ENCODE results near the gene AKR1D1. TPM values are rescaled to one million over a fixed set of nuclear protein-coding genes. Genes with fewer than 3 reads are reported as not detected.

The AKR1D1 gene, protein sequence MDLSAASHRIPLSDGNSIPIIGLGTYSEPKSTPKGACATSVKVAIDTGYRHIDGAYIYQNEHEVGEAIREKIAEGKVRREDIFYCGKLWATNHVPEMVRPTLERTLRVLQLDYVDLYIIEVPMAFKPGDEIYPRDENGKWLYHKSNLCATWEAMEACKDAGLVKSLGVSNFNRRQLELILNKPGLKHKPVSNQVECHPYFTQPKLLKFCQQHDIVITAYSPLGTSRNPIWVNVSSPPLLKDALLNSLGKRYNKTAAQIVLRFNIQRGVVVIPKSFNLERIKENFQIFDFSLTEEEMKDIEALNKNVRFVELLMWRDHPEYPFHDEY
- total RNA-seq (0.05 TPM), polyA plus RNA-seq (0.05 TPM)
- long read RNA-seq, donor 1: 0 reads
- long read RNA-seq, donor 2: 0 reads
- long read RNA-seq, donor 3: 0 reads
- long read RNA-seq, donor 4: 0 reads
- long read RNA-seq, donor 5: 0 reads
- long read RNA-seq, donor 6: 0 reads
- long read RNA-seq, donor 7: 0 reads
- long read RNA-seq, donor 8: 0 reads
- long read RNA-seq, donor 9: 0 reads
- long read RNA-seq, donor 10: 0 reads

DNA sequence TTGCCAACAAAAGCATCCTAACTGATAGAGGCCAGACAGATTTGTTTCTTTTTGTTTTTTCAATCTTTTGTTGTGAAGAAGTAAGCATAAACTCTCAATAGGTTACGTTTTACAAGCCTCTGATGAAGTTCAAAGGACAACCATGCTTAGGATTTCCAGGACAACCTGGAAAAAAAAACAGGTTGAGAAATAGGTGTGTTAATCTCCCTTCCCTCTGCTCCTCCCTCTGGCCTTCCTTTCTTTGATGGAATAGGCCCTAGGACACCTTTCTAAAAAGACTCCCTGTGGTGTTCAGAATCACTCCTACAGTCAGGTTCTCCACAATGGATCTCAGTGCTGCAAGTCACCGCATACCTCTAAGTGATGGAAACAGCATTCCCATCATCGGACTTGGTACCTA, at the start of gene AKR1D1:
Gene AKR1D1, plus strand, starts transcription at position 264 of the 400 bp plus-strand sequence. Its CDS starts 60 bp downstream, at position 324.
- no peaks in the 10 kb centered on the region for H3K27me3 ChIP-seq (ENCODE audit: control insufficient read depth in 2 of 2, insufficient read depth in 1 of 2, low read length in 1 of 2)
- no peak within 1 kb of the TSS for H3K4me3 ChIP-seq (ENCODE audit: low read length in 2 of 2)
- H3K27ac ChIP-seq (ENCODE audit: low read depth in 1 of 2, low read length in 1 of 2): no peak within 1 kb of the TSS
- H3K36me3 ChIP-seq (ENCODE audit: control insufficient read depth in 2 of 2, insufficient read depth in 2 of 2, low read length in 1 of 2): no peaks in the 10 kb centered on the region
- H3K9me3 ChIP-seq (ENCODE audit: control insufficient read depth in 2 of 2, insufficient read depth in 1 of 2, low read length in 1 of 2): no peaks in the 10 kb centered on the region
- no peak for DNase-seq (ENCODE audit: low read depth in 6 of 9, low spot score in 9 of 9)
- 96% methylated on average over 3 of the region's 3 CpGs for WGBS
- H3K4me1 ChIP-seq (ENCODE audit: control insufficient read depth in 2 of 2, insufficient read depth in 2 of 2, low read length in 2 of 2): no peaks in the 10 kb centered on the region

DNA sequence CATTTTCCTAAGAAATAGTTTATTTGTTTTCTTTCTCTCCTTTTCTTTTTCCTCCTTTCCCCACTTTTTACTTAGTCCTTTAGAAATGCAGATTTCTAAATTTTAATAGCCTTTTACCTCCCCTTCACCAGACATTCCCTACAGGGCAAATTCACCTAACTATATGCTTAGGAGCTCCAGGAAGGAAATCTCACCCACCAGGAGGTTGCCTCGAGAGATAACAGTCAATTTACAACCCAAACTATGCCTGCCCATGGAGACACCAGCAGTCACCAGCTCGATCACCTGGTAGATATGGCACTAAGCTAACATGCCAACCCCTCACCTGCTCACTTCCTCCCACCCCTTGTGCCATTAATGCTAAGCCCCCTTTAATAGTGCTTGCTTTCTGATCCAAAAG, 49.2 kb upstream of the AKR1D1 start:
- no peak for DNase-seq (ENCODE audit: low read depth in 6 of 9, low spot score in 9 of 9)
- H3K9me3 ChIP-seq (ENCODE audit: control insufficient read depth in 2 of 2, insufficient read depth in 1 of 2, low read length in 1 of 2): peaks cover 0 to 3% of the 10 kb centered on the region in 2 donors
- no peaks in the 10 kb centered on the region for H3K27me3 ChIP-seq (ENCODE audit: control insufficient read depth in 2 of 2, insufficient read depth in 1 of 2, low read length in 1 of 2)
- no peaks in the 10 kb centered on the region for H3K4me1 ChIP-seq (ENCODE audit: control insufficient read depth in 2 of 2, insufficient read depth in 2 of 2, low read length in 2 of 2)
- 45% methylated on average over 2 of the region's 2 CpGs for whole genome bisulfite sequencing
- no peak overlapping the region for H3K4me3 ChIP-seq (ENCODE audit: low read length in 2 of 2)
- no peaks in the 10 kb centered on the region for H3K36me3 ChIP-seq (ENCODE audit: control insufficient read depth in 2 of 2, insufficient read depth in 2 of 2, low read length in 1 of 2)
- H3K27ac ChIP-seq (ENCODE audit: low read depth in 1 of 2, low read length in 1 of 2): no peak overlapping the region

DNA sequence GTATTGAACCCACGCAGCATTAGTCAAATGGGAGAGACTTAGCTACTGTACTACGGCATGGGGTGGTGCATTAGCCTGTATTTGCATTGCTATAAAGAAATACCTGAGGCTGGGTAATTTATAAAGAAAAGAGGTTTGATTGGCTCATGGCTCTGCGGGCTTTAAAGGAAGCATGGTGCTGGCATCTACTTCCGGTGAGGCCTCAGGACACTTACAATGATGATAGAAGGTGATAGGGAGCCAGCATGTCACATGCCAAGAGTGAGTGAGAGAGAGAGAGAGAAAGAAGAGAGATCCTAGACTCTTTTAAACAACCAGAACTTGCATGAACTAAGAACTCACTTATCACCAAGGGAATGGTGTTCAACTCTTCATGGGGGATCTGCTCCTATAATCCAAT, 47.1 kb upstream of the AKR1D1 start:
- DNase-seq (ENCODE audit: low read depth in 6 of 9, low spot score in 9 of 9): no peak
- no peaks in the 10 kb centered on the region for H3K36me3 ChIP-seq (ENCODE audit: control insufficient read depth in 2 of 2, insufficient read depth in 2 of 2, low read length in 1 of 2)
- no peaks in the 10 kb centered on the region for H3K4me1 ChIP-seq (ENCODE audit: control insufficient read depth in 2 of 2, insufficient read depth in 2 of 2, low read length in 2 of 2)
- peaks cover 0 to 3% of the 10 kb centered on the region in 2 donors for H3K9me3 ChIP-seq (ENCODE audit: control insufficient read depth in 2 of 2, insufficient read depth in 1 of 2, low read length in 1 of 2)
- no peak overlapping the region for H3K4me3 ChIP-seq (ENCODE audit: low read length in 2 of 2)
- H3K27ac ChIP-seq (ENCODE audit: low read depth in 1 of 2, low read length in 1 of 2): no peak overlapping the region
- H3K27me3 ChIP-seq (ENCODE audit: control insufficient read depth in 2 of 2, insufficient read depth in 1 of 2, low read length in 1 of 2): no peaks in the 10 kb centered on the region
- 89% methylated on average over 4 of the region's 4 CpGs for WGBS

DNA sequence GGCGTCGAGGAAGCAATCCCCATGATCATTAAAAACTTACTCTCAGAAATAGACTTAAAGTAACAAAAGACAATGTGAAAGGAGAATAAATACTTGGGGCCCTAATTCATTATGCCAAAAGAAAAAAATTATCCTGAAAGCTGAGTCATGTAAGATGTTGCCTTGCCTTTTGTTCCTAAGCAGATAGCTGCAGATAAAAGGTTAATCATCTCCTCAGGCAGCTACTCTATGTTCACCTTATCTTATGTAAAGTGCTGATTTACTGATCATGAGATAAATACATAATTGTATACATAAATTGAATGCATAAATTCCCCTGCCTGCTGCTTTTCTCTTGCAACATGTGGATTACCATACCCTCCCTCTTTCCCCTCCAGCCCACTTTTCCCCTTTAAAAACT, 46.3 kb upstream of the AKR1D1 start:
- H3K27ac ChIP-seq (ENCODE audit: low read depth in 1 of 2, low read length in 1 of 2): no peak overlapping the region
- WGBS: 96% methylated on average over 2 of the region's 2 CpGs
- H3K36me3 ChIP-seq (ENCODE audit: control insufficient read depth in 2 of 2, insufficient read depth in 2 of 2, low read length in 1 of 2): no peaks in the 10 kb centered on the region
- no peak overlapping the region for H3K4me3 ChIP-seq (ENCODE audit: low read length in 2 of 2)
- no peaks in the 10 kb centered on the region for H3K4me1 ChIP-seq (ENCODE audit: control insufficient read depth in 2 of 2, insufficient read depth in 2 of 2, low read length in 2 of 2)
- no peak for DNase-seq (ENCODE audit: low read depth in 6 of 9, low spot score in 9 of 9)
- H3K9me3 ChIP-seq (ENCODE audit: control insufficient read depth in 2 of 2, insufficient read depth in 1 of 2, low read length in 1 of 2): no peaks in the 10 kb centered on the region
- no peaks in the 10 kb centered on the region for H3K27me3 ChIP-seq (ENCODE audit: control insufficient read depth in 2 of 2, insufficient read depth in 1 of 2, low read length in 1 of 2)

DNA sequence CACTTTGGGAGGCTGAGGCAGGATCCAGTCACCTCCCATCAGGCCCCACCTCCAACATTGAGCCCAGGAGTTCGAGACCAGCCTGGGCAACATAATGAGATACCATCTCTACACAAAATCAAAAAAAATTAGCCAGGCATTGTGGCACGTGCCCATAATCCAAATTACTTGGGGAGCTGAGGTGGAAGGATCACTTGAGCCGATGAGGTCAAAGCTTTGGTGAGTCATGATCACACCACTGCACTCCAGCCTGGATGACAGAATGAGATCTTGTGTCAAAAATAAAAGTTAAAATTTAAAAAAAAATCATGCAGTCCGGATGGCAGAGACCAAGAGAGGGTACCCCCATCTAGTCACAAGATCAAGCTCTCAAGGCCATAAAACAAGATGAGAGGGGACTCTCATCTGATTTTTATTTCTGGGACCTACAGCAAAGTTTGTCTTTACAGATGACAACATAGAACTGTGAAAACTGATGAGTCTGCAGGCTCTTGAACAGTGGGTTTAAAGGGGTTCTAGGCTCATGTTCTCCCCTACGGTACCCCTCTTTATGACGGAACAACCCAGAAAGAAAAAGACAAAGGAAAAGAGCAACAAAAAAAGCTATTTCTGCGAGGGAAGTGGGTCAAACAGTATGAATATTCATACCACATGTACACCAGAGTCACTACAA, 45.4 kb upstream of the AKR1D1 start:
- no peaks in the 10 kb centered on the region for H3K4me1 ChIP-seq (ENCODE audit: control insufficient read depth in 2 of 2, insufficient read depth in 2 of 2, low read length in 2 of 2)
- peaks cover 0 to 3% of the 10 kb centered on the region in 2 donors for H3K9me3 ChIP-seq (ENCODE audit: control insufficient read depth in 2 of 2, insufficient read depth in 1 of 2, low read length in 1 of 2)
- H3K36me3 ChIP-seq (ENCODE audit: control insufficient read depth in 2 of 2, insufficient read depth in 2 of 2, low read length in 1 of 2): no peaks in the 10 kb centered on the region
- no peaks in the 10 kb centered on the region for H3K27me3 ChIP-seq (ENCODE audit: control insufficient read depth in 2 of 2, insufficient read depth in 1 of 2, low read length in 1 of 2)
- no peak for DNase-seq (ENCODE audit: low read depth in 6 of 9, low spot score in 9 of 9)
- H3K4me3 ChIP-seq (ENCODE audit: low read length in 2 of 2): no peak overlapping the region
- H3K27ac ChIP-seq (ENCODE audit: low read depth in 1 of 2, low read length in 1 of 2): no peak overlapping the region
- WGBS: 94% methylated on average over 7 of the region's 7 CpGs

DNA sequence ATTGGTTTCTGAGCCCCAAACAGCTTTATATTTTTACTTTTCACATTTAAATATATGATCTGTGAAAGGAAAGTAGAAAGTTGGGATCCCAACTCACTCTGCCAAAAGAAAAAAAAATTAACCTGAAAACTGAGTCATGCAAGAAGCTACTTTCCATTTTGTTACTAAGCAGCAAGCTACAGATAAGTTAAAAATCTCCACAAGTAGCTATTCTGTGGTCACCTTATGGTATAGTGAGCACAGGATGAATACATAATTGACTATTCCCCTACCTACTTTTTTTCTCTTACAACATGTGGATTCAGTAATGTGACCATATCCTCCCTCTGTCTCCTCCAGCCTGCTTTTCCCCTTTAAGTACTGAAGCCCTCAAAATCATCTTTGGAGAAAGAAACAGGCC, 44.1 kb upstream of the AKR1D1 start:
- H3K4me1 ChIP-seq (ENCODE audit: control insufficient read depth in 2 of 2, insufficient read depth in 2 of 2, low read length in 2 of 2): no peaks in the 10 kb centered on the region
- peaks cover 0 to 8% of the 10 kb centered on the region in 2 donors for H3K9me3 ChIP-seq (ENCODE audit: control insufficient read depth in 2 of 2, insufficient read depth in 1 of 2, low read length in 1 of 2)
- no peak for DNase-seq (ENCODE audit: low read depth in 6 of 9, low spot score in 9 of 9)
- no peaks in the 10 kb centered on the region for H3K27me3 ChIP-seq (ENCODE audit: control insufficient read depth in 2 of 2, insufficient read depth in 1 of 2, low read length in 1 of 2)
- H3K36me3 ChIP-seq (ENCODE audit: control insufficient read depth in 2 of 2, insufficient read depth in 2 of 2, low read length in 1 of 2): no peaks in the 10 kb centered on the region
- no peak overlapping the region for H3K4me3 ChIP-seq (ENCODE audit: low read length in 2 of 2)
- no peak overlapping the region for H3K27ac ChIP-seq (ENCODE audit: low read depth in 1 of 2, low read length in 1 of 2)

DNA sequence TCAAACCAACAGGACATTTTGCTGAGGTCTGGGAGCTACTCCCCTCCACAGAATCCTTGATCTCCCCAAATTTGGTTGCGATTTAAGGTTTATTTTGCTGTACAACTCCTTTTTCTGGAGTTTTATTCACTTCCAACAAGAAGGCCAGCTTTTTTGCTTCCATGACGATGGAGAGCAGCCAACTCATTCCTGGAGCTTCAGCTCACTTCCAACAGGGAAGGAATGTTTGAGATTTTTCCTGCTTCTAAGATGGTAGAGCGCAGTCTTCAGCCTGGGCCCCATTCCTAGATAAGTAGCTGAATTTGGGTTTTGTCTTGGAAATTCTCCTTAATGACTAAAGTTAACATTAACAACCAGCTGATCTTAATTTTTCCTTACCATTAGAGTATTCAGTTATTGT, 43.5 kb upstream of the AKR1D1 start:
- no peak overlapping the region for H3K4me3 ChIP-seq (ENCODE audit: low read length in 2 of 2)
- no peaks in the 10 kb centered on the region for H3K4me1 ChIP-seq (ENCODE audit: control insufficient read depth in 2 of 2, insufficient read depth in 2 of 2, low read length in 2 of 2)
- H3K36me3 ChIP-seq (ENCODE audit: control insufficient read depth in 2 of 2, insufficient read depth in 2 of 2, low read length in 1 of 2): no peaks in the 10 kb centered on the region
- no peak for DNase-seq (ENCODE audit: low read depth in 6 of 9, low spot score in 9 of 9)
- no peaks in the 10 kb centered on the region for H3K27me3 ChIP-seq (ENCODE audit: control insufficient read depth in 2 of 2, insufficient read depth in 1 of 2, low read length in 1 of 2)
- peaks cover 0 to 8% of the 10 kb centered on the region in 2 donors for H3K9me3 ChIP-seq (ENCODE audit: control insufficient read depth in 2 of 2, insufficient read depth in 1 of 2, low read length in 1 of 2)
- WGBS: 93% methylated on average over 3 of the region's 3 CpGs
- H3K27ac ChIP-seq (ENCODE audit: low read depth in 1 of 2, low read length in 1 of 2): no peak overlapping the region

DNA sequence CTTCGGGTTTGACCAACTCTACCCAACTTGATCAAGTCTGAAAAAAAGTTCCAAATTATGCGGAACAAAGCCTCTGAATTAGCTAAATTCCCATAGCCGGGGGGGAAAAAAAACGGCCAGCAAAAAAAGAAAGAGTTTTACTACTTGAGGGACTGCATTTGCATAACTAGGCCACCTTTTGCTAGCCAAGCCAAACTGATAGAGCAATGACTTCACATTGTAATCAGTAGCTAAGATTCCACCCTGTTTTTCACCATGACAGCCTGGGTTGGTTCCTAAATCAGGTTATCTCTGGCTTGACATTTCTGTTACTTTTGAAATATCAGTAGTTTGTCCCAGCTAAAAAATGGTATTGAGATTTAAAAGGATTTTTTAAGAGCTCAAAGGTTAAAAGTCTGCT, 43.0 kb upstream of the AKR1D1 start:
- DNase-seq (ENCODE audit: low read depth in 6 of 9, low spot score in 9 of 9): no peak
- Histone ChIP-seq H3K27me3 (ENCODE audit: control insufficient read depth in 2 of 2, insufficient read depth in 1 of 2, low read length in 1 of 2) (no peaks in the 10 kb centered on the region), H3K9me3 (ENCODE audit: control insufficient read depth in 2 of 2, insufficient read depth in 1 of 2, low read length in 1 of 2) (peaks cover 0 to 8% of the 10 kb centered on the region in 2 donors), H3K36me3 (ENCODE audit: control insufficient read depth in 2 of 2, insufficient read depth in 2 of 2, low read length in 1 of 2) (no peaks in the 10 kb centered on the region), H3K4me3 (ENCODE audit: low read length in 2 of 2) (no peak overlapping the region), H3K4me1 (ENCODE audit: control insufficient read depth in 2 of 2, insufficient read depth in 2 of 2, low read length in 2 of 2) (no peaks in the 10 kb centered on the region), H3K27ac (ENCODE audit: low read depth in 1 of 2, low read length in 1 of 2) (no peak overlapping the region)
- 96% methylated on average over 4 of the region's 4 CpGs for WGBS

DNA sequence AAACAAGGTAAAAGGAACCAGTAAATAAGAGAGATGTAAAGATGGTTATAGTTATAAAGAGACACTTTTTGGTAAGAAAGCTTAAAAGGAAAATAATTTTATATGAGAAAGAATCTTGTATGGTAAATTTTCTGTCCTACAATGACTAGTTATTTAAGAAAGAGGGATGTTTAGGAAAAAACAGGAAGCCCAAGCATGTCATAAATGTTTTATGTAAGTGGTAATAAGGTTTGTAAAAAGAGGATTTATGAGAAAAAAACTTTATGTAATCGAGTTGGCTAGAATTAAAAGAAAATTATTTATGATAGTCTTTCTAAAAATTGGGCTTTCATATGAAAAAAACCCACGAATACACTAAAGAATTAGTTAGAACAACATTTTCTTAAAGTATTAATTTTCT, 40.1 kb upstream of the AKR1D1 start:
- Histone ChIP-seq H3K27me3 (ENCODE audit: control insufficient read depth in 2 of 2, insufficient read depth in 1 of 2, low read length in 1 of 2) (no peaks in the 10 kb centered on the region), H3K27ac (ENCODE audit: low read depth in 1 of 2, low read length in 1 of 2) (no peak overlapping the region), H3K4me3 (ENCODE audit: low read length in 2 of 2) (no peak overlapping the region), H3K36me3 (ENCODE audit: control insufficient read depth in 2 of 2, insufficient read depth in 2 of 2, low read length in 1 of 2) (no peaks in the 10 kb centered on the region), H3K4me1 (ENCODE audit: control insufficient read depth in 2 of 2, insufficient read depth in 2 of 2, low read length in 2 of 2) (no peaks in the 10 kb centered on the region), H3K9me3 (ENCODE audit: control insufficient read depth in 2 of 2, insufficient read depth in 1 of 2, low read length in 1 of 2) (peaks cover 0 to 8% of the 10 kb centered on the region in 2 donors)
- DNase-seq (ENCODE audit: low read depth in 6 of 9, low spot score in 9 of 9): no peak
- WGBS: 58% methylated on average over 2 of the region's 2 CpGs
